Chondrocyte (in vitro differentiated cells): ENCODE measurements around the gene MAT2A. TPM values are rescaled to one million over a fixed set of nuclear protein-coding genes. Genes with fewer than 3 reads are reported as not detected.
A peak's percentile ranks its signal among the peaks of the same experiment; 100 is the strongest.

Experiments
- DNase-seq: peaks from one replicate; pipeline ENCODE4 v3.0.0; 2021; ENCODE audit warnings: mixed read lengths, low spot score
- H3K27ac Mint-ChIP-seq: one replicate; pipeline ENCODE4 v1.8.0; 2021; ENCODE audit warnings: mild to moderate bottlenecking, moderate library complexity, mixed read lengths; ENCODE audit not compliant: unreplicated experiment
- H3K27me3 Mint-ChIP-seq: 2 replicates; pipeline ENCODE4 v1.8.0; 2021; ENCODE audit warnings: low read depth, mixed read lengths
- H3K36me3 Mint-ChIP-seq: 2 replicates; pipeline ENCODE4 v1.8.0; 2021; ENCODE audit warnings: low read depth, mixed read lengths
- H3K4me1 Mint-ChIP-seq: 2 replicates; pipeline ENCODE4 v1.8.0; 2021; ENCODE audit warnings: low read depth, mild to moderate bottlenecking, mixed read lengths
- H3K4me3 Mint-ChIP-seq: one replicate; pipeline ENCODE4 v1.8.0; 2021; ENCODE audit warnings: mild to moderate bottlenecking, moderate library complexity, mixed read lengths; ENCODE audit not compliant: unreplicated experiment
- H3K9me3 Mint-ChIP-seq: 2 replicates; pipeline ENCODE4 v1.8.0; 2021; ENCODE audit warnings: low read depth, mixed read lengths
- total RNA-seq: library from RNA; stranded (reverse); gene quantifications from 3 replicates; pipeline ENCODE4 v1.2.1, GENCODE V29; 2021
- TF ChIP-seq, protein P1 (sequence below): fragments of 200-600 bp; sonication (generic); IDR thresholded peaks from 2 replicates; pipeline ENCODE4 v1.5.0; 2021; ENCODE audit warnings: antibody characterized with exemption, mild to moderate bottlenecking, moderate library complexity

MAT2A gene
- total RNA-seq, 1 donor from 2014 or later, result 155 TPM

DNA sequence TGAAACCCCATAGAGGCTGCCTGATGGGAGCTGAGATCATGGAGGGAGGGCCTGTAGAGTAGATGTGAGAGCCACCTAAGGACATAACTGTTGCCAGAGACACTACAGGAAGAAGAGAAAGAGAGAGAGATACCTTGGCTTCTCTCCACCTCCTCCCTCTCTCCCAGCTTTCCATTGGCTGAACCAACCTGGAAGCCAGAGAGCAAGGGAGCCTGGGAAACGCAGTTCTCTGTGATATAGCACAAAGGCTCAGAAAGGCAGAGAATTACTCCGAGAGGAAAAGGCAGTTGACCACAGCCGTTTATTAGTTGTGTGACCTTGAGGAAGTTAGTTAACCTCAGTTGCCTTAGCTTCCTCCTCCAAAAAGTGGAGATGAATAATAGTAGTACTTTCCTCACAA is 37.7 kb upstream of the MAT2A start:
- H3K27ac Mint-ChIP-seq, result no peak overlapping the region
- H3K4me1 Mint-ChIP-seq, result peaks cover 31% of the 10 kb centered on the region
- no peaks in the 10 kb centered on the region for H3K36me3 Mint-ChIP-seq
- peaks cover 4% of the 10 kb centered on the region for H3K9me3 Mint-ChIP-seq
- TF ChIP-seq, protein P1, sequence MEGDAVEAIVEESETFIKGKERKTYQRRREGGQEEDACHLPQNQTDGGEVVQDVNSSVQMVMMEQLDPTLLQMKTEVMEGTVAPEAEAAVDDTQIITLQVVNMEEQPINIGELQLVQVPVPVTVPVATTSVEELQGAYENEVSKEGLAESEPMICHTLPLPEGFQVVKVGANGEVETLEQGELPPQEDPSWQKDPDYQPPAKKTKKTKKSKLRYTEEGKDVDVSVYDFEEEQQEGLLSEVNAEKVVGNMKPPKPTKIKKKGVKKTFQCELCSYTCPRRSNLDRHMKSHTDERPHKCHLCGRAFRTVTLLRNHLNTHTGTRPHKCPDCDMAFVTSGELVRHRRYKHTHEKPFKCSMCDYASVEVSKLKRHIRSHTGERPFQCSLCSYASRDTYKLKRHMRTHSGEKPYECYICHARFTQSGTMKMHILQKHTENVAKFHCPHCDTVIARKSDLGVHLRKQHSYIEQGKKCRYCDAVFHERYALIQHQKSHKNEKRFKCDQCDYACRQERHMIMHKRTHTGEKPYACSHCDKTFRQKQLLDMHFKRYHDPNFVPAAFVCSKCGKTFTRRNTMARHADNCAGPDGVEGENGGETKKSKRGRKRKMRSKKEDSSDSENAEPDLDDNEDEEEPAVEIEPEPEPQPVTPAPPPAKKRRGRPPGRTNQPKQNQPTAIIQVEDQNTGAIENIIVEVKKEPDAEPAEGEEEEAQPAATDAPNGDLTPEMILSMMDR, result no peak
- no peak for DNase-seq
- no peak overlapping the region for H3K4me3 Mint-ChIP-seq
- no peaks in the 10 kb centered on the region for H3K27me3 Mint-ChIP-seq

DNA sequence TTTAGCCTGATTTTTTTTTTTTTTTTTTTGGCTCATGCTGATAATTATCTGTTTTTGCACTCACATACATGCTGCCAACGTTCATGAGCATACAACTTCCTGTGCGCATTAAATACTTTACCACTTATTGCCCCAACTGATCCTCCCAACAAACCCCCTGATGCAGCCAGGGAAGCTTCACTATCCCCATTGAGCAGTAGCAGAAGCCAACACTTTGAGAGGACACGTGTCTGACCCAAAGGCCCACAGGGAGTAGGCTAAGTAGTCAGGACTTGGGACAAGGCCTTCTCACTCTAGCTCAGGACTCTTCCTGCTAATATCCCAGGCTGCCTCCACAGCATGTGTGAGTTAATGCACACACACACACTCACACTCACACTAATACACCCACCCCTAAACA is 36.2 kb upstream of the MAT2A start:
- Mint-ChIP-seq H3K27me3 (no peaks in the 10 kb centered on the region), H3K27ac (no peak overlapping the region), H3K4me1 (peaks cover 44% of the 10 kb centered on the region), H3K9me3 (peaks cover 4% of the 10 kb centered on the region), H3K4me3 (no peak overlapping the region), H3K36me3 (no peaks in the 10 kb centered on the region)
- TF ChIP-seq, protein P1, result no peak
- DNase-seq, result no peak

DNA sequence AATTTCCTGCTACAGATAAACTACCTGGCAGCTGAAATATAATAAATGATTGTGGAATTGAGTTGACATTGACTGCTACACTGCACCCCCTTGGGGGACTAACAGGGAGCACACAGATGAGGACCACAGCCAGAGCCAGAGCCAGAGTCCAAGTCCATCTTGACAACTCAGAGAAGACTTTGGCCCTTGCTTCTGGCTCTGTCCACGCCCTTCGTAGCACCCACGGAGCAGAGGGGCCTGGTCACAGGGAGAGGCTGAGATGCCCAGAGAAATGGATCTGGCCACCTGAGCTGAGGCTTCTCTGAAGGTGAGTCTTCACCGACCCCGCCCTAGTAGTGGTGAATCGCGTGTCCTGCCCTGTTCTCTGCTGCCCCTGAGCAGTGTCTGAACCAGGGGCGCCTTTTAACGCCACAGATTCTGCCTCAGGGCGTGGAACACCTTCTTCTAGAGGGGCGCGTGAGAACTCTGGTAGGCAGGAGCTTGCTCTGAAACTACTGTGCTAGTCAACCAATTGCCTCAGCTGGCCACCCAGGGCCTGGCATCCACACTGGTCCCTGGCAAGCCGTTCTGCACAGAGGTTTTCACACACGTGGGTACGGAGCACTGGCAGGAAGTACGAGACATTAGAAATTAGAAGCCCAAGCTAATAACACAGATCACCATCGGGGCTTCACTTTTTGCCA is 35.7 kb upstream of the MAT2A start:
- no peak for DNase-seq
- H3K4me3 Mint-ChIP-seq, result no peak overlapping the region
- H3K27ac Mint-ChIP-seq, result no peak overlapping the region
- TF ChIP-seq, protein P1, result no peak
- H3K9me3 Mint-ChIP-seq, result peaks cover 4% of the 10 kb centered on the region
- no peaks in the 10 kb centered on the region for H3K27me3 Mint-ChIP-seq
- no peaks in the 10 kb centered on the region for H3K36me3 Mint-ChIP-seq
- peaks cover 44% of the 10 kb centered on the region for H3K4me1 Mint-ChIP-seq

DNA sequence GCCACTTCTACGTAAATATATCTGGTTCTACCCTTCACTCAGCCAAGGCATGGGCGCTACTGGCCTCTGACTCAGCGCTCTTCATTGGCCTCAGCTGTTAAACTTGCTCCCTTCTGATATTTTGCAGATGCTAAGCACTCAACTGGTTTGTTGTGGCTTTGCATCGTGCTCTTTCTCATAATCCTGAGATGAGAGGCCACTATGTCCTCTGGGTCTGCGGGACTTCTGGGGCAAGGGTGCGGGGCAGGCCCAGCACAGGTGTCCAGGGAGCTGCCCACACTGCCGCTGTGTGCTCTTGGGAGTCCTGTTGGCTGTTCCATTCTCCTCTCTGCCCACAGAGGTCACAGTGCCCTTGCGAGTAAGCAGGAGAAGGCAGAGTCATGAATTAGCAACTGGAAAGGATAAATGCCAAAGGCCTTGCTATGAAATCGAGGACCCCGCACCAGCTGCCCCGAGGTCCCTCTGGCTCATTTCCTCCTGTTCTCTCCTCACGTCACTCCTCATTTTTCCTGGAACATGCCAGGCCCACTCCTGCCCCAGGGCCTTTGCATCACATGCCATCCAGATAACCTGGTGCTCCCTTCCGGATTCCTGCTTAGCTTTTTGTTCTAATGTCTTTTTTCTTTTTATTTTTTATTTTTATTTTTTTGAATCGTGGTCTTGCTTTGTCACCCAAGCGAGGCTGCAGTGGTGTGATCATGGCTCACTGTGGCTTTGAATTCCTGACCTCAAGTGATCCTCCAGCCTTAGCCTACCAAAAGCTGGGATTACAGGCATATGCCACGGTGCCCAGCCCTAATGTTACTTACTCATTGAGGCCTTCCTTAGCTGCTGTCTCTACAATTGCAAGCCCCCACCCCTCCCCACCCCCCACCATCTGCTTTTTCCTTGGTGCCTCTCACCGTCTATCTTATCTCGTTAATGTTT is 34.9 kb upstream of the MAT2A start:
- no peaks in the 10 kb centered on the region for H3K27me3 Mint-ChIP-seq
- no peak overlapping the region for H3K4me3 Mint-ChIP-seq
- DNase-seq, result no peak
- H3K27ac Mint-ChIP-seq, result peak overlapping the region; percentile 96
- H3K9me3 Mint-ChIP-seq, result peaks cover under 1% of the 10 kb centered on the region
- H3K4me1 Mint-ChIP-seq, result peaks cover 41% of the 10 kb centered on the region
- TF ChIP-seq, protein P1, result no peak
- no peaks in the 10 kb centered on the region for H3K36me3 Mint-ChIP-seq

DNA sequence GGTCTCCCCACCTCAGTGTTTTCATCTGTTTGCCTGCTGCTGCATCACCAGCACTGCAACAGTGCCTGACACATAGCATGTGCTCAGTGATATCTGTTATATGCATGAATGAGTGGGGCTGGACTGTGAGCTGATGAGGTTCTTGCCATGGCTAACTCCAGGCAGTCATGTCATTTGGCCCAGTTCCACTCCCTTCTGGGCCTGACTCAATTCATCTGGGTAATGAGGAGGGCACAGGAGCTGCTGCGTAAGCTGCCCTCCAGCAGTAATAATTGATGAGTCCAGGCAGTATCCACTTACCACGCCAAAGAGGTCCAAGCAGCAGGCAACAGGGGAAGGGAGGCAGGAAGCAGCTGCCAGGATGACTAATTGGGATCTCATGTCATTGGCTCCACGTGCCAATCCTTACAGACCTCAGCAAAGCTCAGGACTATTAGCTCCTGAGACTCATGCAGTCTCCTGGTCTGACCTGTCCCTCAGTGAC is 34.1 kb upstream of the MAT2A start:
- peaks cover 38% of the 10 kb centered on the region for H3K4me1 Mint-ChIP-seq
- no peaks in the 10 kb centered on the region for H3K27me3 Mint-ChIP-seq
- DNase-seq, result no peak
- H3K4me3 Mint-ChIP-seq, result no peak overlapping the region
- no peaks in the 10 kb centered on the region for H3K9me3 Mint-ChIP-seq
- H3K36me3 Mint-ChIP-seq, result no peaks in the 10 kb centered on the region
- H3K27ac Mint-ChIP-seq, result peak overlapping the region; percentile 96
- TF ChIP-seq, protein P1, result no peak
